Liver (tissue), 3 donors: ENCODE data around the gene ANKRD13D.

ENCODE experiments used
- FOXA2 ChIP-seq: IDR thresholded peaks from 2 replicates; pipeline ENCODE4 v1.6.1; 2016; ENCODE audit warnings: antibody characterized with exemption
- GABPA ChIP-seq, 2 donors: IDR thresholded peaks in 1 of 2; conservative IDR thresholded peaks in 1 of 2; 2 replicates each; pipeline ENCODE4 v1.6.1; 2016; ENCODE audit warnings: antibody characterized with exemption in 2 of 2, mild to moderate bottlenecking in 1 of 2, moderate library complexity in 1 of 2
- RAD21 ChIP-seq, 2 donors: IDR thresholded peaks; 2 replicates each; pipeline ENCODE4 v1.6.1; 2016; ENCODE audit warnings: antibody characterized with exemption in 2 of 2, mild to moderate bottlenecking in 2 of 2
- TAF1 ChIP-seq: conservative IDR thresholded peaks from 2 replicates; pipeline ENCODE4 v1.6.1; 2016; ENCODE audit warnings: antibody characterized with exemption, mild to moderate bottlenecking
- TF ChIP-seq, protein P1 (sequence below): IDR thresholded peaks from 2 replicates; pipeline ENCODE4 v1.6.1; 2016; ENCODE audit warnings: antibody characterized with exemption
- TF ChIP-seq, protein P2 (sequence below): fragments of 150-350 bp; IDR thresholded peaks from 2 replicates; pipeline ENCODE4 v1.5.1; 2017; ENCODE audit warnings: improper control_type of control experiment, low read depth, low read length; ENCODE audit not compliant: missing input control
- donor health status: healthy.
- donor health status: healthy.

DNA sequence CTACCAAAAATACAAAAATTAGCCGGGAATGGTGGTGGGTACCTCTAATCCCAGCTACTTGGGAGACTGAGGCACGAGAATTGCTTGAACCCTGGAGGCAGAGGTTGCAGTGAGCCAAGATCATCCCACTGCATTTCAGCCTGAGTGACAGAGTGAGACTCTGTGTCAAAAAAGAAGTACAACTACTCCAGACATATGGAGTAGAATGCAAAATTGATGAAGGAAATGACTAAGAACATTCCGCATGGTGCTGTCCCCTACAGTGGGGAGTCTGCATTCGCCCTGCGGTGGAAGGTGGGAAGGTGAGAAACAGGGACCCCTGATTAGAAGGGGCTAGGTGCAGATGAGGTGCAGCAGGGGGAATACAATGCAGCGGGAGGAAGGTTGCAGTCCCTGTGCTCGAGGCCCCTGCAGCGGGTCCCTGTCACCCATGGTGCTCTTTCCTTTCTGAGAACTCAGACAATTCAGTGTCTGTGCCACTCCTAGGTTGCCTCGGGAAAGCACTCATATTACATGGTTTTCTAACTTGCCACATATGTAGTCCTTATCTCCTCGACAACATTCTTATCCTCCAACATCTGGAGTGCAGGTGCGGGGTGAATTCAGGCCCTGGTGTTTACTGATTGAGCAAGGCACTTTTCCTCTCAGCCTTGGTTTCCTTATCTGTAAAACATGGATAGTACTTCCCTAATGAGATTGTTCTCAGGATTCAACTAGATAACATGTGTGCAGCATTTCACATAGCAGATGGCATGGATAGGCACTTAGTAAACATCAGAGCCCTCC is 59.1 kb downstream of the ANKRD13D start:
- TF ChIP-seq, protein P1, sequence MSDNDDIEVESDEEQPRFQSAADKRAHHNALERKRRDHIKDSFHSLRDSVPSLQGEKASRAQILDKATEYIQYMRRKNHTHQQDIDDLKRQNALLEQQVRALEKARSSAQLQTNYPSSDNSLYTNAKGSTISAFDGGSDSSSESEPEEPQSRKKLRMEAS: no peak
- TF ChIP-seq, protein P2, sequence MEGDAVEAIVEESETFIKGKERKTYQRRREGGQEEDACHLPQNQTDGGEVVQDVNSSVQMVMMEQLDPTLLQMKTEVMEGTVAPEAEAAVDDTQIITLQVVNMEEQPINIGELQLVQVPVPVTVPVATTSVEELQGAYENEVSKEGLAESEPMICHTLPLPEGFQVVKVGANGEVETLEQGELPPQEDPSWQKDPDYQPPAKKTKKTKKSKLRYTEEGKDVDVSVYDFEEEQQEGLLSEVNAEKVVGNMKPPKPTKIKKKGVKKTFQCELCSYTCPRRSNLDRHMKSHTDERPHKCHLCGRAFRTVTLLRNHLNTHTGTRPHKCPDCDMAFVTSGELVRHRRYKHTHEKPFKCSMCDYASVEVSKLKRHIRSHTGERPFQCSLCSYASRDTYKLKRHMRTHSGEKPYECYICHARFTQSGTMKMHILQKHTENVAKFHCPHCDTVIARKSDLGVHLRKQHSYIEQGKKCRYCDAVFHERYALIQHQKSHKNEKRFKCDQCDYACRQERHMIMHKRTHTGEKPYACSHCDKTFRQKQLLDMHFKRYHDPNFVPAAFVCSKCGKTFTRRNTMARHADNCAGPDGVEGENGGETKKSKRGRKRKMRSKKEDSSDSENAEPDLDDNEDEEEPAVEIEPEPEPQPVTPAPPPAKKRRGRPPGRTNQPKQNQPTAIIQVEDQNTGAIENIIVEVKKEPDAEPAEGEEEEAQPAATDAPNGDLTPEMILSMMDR: no peak
- TF ChIP-seq TAF1 (no peak), FOXA2 (no peak), RAD21 (IDR thresholded peaks at IDR 0.05) (no peak), GABPA (IDR thresholded peaks at IDR 0.05 in 1 of 2, conservative IDR thresholded peaks at IDR 0.05 in 1 of 2) (no peak)
